NCI-H128 (cell line): ENCODE results near the gene RNASE1.
"Not testable (repeated sequence)": the region's sequence is repeated elsewhere in the genome, so short reads cannot be mapped to it uniquely, and the experiment has no call there.

Experiments used
- DNase-seq: peaks from one replicate; lab custom pipeline; 2025; ENCODE audit not compliant: unreplicated experiment; lab: John Stamatoyannopoulos, UW

The RNASE1 gene

GRCh38 chr14:20802341-20803084, at the start of gene RNASE1:
TSS of gene RNASE1 (minus strand) at chr14:20802844. CDS start at chr14:20802068, 776 bp downstream.
- DNase-seq = no peak

DNA sequence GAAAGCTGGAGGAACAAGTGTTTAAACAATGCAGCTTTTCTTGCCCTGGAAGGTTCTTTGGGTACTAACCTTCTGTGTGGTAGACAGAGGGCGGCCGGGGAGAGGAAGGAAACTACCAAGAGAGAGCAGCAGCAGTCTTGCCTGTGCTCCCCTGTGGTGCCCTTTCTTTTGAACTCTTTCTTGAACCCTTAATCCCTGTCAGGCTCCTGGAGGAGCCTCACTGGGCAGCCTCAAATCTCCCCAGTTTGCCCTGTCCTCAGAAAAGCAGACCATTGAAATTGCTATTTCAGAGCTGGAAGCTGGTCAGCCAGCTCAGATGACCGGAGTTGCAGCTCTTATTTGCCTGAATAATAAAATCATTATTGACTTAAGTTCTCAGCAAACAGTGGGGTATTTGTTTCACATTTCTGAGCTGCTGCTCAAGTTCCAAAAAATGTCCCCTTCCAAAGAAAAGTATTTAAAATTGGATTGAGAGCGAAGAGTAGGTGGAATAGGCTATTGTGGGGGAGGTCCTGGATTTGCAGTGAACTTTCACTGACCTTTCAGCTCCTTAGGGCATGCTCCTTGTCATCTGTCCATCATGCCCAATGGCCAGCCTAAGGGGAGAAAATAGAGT, 46.4 kb upstream of the RNASE1 start:
- no peak for DNase-seq

DNA sequence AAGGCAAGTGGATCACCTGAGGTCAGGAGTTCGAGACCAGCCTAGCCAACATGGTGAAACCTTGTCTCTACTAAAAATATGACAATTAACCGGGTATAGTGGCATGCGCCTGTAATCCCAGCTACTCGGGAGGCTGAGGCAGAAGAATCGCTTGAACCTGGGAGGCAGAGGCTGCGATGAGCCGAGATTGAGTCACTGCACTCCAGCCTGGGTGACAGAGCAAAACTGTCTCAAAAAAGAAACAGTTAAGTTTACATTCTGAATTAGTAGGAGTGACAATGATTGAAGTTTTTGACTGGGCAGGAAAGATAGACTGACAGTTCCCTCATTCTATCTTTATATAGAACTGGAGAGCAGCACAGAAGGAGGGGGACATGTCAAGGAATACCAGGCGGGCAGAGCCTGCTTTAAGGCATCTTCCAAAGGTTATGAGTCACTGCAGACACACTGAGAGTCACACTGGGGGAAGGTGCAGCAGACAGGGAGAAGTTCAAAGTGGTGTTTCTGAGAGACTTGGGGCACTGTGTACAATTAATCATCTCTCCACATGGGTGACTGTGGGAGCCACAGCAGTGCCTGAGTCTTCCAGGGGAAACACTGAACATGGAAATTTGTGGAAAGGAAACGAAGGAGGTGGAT, 45.8 kb upstream of the RNASE1 start:
- no peak for DNase-seq

GRCh38 chr14:20846560-20846959, 43.9 kb upstream of the RNASE1 start:
- DNase-seq = no peak

DNA sequence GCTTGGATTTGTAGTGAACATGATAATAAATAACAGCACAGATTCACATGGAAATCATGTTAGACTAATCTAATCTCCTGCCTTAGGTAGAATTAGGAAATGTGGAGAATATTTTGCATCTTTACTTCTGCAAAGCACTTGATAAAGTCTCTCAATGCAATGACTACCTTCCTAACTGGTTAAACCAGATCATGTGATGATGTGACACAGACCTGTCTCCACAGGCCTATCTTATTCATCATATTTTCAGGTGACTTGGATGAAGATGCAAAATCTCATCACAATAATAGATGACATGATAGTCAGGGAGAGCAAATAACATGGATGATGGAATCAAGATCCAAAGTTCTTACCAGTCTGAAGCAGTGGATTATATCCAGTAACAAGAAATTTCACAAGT, 38.5 kb upstream of the RNASE1 start:
- DNase-seq = no peak

GRCh38 chr14:20837831-20838230, 35.2 kb upstream of the RNASE1 start:
- no peak for DNase-seq

DNA sequence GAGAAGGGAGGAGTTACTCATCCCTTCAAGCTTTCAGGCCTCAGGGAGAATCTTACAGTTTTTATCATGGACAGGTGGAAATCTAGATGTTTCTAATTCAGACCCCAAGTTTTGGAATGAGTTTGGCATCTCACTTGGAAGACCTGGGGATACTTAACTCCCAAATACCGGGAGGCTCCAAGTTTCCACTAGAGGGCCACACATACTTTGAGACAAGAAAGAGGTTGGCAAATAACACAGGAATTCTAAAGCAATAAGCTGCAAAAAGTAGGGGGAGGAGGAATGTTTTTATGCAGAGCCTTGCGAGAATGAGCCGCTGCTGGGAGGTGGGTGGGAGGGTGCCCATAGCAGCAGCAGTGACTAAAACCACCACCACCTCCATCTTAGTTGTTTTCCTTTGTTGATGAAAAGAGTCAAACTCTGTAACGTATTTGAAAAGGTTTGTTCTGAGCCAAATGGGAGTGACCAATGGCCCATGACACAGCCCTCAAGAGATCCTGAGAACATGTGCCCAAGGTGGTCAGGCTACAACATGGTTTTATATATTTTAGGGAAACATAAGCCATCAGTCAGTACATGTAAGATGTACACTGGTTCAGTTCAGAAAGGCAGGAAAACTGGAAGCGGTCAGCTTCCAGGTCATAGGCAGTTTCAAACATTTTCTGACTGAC, 34.2 kb upstream of the RNASE1 start:
- DNase-seq = no peak

DNA sequence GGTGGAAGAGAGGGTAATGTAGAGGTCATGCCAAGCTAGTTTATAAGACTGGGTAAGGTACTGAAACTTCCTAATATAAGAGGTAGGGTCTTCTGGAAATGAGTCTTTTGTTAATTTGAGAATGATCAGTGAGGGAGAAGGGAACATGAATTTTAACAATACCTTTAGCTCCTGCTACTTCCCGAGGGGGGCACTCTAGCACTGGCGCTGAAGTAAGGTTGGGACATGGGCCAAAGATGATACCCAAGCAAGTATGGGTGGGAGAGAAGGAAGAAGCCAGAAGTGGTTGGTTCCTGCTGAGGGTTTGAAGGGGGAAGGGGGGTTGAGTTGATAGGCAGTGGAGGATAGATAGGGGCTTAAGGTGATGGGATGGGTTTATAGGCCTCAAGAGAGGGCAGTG, 32.3 kb upstream of the RNASE1 start:
- DNase-seq = no peak

GRCh38 chr14:20830831-20831230, 28.2 kb upstream of the RNASE1 start:
- no peak for DNase-seq

DNA sequence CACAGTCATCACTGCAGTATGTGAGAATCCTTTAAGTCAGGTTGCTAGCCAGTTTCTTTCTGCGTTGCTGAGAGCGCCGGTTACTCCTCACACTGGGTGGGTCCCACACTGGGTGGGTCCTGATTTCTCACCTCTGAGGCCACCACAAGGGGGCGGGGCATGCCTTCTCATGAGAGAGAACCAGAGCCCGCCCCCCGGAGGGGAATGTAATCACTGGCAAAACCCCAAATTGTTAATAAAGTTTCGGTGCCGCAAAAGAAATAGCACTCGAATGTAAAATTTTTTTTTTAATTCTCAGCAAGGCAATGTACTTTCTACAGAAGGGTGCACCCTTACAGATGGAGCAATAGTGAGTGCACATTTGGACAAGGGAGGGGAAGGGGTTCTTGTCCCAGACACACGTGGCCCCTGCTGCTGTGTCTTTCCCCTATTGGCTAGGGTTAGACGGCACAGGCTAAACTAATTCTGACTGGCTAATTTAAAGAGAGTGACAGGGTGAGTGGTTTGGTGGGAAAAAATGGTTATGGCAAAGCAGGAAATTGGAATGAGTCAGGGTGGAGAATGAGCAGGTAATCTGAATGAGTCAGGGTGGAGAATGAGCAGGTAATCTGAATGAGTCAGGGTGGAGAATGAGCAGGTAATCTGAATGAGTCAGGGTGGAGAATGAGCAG, 25.5 kb upstream of the RNASE1 start:
- not testable (repeated sequence) for DNase-seq

- no peak for DNase-seq
Observed at GRCh38 chr14:20827326-20827725, 24.7 kb upstream of the RNASE1 start.

DNA sequence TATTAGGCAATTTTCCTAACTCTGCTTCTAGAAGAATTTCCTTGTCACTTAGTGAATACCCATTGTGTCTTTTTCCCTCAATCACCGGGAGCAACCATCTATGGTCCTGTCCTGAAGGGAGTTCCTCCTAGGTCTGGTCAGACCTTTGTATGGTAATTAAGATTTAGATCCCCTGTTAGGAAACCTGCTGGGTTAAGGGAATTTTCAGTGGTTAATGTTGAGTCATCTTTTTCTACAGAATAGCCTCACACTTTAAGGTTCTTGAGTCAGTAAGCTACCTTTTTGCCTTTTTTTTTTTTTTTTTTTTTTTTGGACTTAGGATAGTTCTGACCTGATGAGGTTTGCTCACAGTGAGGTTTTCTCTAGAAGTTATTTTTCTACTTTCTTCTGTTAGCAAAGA, 24.0 kb upstream of the RNASE1 start:
- not testable (repeated sequence) for DNase-seq

GRCh38 chr14:20823859-20824258, 21.2 kb upstream of the RNASE1 start:
- DNase-seq = no peak

DNA sequence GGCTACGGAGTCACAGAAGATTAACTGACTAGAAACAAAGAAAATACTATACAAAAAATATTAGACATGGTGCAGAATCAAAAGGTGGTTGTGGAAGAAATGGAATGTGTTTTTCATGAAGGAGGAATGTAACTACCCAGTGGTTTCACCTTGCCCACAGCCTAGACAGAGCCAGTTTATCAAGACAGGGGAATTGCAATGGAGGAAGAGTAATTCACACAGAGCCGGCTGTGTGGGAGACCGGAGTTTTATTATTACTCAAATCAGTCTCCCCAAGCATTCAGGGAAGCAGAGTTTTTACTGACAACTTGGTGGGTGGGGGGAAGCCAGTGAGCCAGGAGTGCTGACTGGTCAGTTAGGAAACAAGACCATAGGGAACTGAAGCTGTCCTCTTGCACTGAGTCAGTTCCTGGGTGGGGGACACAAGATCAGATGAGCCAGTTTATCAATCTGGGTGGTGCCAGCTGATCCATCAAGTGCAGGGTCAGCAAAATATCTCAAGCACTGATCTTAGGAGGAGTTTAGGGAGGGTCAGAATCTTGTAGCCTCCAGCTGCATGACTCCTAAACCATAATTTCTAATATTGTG, 19.0 kb upstream of the RNASE1 start:
- DNase-seq = not testable (repeated sequence)

DNA sequence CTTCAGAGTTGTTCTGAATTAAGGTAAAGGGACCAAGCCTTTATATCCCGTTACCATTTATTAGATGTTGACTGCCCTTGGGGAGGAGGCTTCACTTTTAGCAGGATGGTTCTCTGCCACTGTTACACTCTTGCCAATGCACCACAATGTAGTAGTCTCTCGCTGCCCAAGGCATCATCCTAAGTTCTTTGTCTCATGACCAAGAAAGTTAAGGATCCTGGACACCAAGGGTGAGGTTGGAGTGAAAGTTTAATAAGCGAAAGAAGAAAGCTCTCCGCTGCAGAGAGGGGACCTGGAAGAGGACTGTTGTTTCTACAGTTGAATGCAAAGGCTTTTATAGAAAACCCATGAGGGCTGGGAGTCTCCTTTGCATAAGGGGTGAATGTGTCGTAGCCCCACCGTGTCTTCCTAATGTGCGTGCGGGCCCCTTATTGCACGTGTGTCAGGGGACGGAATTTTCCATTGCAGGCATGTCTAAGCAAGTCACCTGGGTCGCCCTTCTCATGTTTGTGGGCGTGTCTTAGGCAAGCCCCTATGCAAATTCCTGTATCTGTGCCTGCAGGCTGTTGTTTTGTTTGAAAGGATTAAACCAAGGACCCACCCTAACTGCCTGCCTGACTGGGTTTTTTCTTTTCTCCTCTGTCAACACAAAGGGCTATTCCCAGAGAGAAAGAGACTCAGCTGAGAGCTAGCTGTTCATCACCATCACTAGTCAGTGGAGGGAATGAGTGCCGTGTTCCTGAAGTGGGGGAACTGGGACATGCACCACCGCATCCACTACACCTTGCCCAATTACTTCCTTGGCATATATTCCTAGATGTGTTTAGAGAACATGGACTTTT, 17.6 kb upstream of the RNASE1 start:
- no peak for DNase-seq

GRCh38 chr14:20818861-20819260, 16.2 kb upstream of the RNASE1 start:
- DNase-seq = no peak

DNA sequence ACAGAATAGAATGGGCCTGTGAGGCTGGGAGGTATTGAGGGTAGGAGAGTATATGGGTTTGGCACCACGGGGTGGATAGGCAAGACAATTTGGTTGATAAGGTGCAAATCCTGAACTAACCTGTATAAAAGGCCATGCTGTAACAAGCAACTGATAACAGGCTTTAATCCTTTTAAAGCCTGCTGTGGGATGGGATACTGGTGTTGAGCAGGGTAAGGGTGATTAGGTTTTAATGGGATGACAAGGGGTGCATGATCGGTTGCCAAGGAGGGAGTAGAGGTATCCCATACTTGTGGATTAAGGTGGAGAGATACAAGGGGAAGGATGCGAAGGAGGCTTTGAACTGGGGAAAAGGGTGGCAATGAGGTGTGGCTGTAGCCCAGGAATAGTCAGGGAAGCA, 13.3 kb upstream of the RNASE1 start:
- not testable (repeated sequence) for DNase-seq

DNA sequence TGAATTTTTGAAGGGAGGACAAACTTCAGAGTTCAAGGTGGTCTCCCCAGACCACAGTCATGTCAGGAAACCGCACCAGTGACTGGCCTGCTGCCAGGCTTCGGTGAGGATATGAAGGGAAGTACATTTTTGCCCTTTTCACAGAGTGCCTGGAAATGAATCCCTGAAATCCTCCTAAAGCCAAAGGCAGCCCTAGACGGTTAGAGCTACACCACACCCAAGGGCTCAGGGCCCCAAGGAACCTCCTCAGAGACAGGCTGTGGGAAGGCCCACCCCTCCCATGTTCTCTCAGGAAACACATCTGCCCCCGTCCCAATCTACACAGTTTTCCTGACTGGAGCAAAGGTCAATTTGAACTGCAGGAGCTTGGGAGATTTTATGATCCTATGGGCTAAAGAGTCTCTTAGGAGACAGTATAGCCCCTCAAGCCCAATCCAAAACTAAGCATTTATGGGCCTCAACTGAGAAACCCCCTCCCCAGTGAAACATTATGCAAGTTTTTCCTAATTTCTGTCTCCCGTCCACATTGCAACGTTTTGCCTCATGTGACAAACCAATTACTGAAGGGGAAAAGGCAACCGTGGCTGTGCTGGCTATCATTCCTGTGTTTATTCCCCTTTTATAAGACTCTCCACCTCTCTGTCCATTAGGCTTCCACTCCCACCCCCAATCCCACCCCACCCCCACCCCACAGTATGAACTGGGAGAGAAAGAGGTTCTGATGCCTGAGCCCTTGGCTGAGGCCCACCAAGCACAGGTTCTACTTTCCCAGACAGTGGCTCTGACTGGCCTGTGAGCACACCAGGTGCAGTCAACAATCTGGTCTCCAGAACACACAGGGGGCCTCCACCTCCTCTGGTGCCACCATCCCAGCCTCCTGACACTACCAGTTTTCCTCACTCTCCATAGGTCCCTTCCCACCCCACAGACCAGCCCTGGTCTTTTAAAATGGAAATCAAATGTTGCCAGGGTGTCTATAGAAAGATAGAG, 9.6 kb upstream of the RNASE1 start:
- no peak for DNase-seq

DNA sequence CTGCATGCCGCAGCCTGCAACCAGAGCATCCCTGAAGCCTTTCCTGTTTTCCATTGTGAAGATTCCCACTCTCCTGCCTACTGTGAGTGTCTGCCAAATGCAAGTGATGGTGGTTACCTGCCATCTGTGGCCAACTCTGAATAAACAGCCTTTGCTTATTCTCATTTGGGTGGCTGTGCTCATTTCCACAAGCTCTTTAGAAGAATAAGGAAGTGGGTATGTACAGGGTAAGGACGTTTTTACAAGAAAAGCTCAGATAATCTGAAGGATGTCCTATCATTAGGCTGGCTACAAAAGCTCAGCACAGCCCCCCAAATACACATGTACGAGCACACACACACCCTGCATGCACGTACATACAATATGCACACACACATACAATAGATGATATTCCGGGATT, 7.3 kb upstream of the RNASE1 start:
- no peak for DNase-seq
